Germinal center (tissue), 1 donor: ENCODE results near the gene TMEM185B.
A peak's percentile ranks its signal among the peaks of the same experiment; 100 is the strongest.
"Not testable (repeated sequence)": the region's sequence is repeated elsewhere in the genome, so short reads cannot be mapped to it uniquely, and the experiment has no call there.

Experiments
- DNase-seq: peaks from one replicate; pipeline ENCODE4 v3.0.0; 2012; ENCODE audit warnings: mixed read lengths, low spot score

Gene TMEM185B

GRCh38 chr2:120223034-120223912 lies at the start of gene TMEM185B:
Gene TMEM185B, minus strand, starts transcription at chr2:120223400. Its CDS starts 424 bp downstream, at chr2:120222976.
- DNase-seq, result peak; percentile 92

- DNase-seq, result no peak
Observed at GRCh38 chr2:120271711-120272379, 48.6 kb upstream of the TMEM185B start.

GRCh38 chr2:120269816-120270215 lies 46.6 kb upstream of the TMEM185B start:
- DNase-seq, result no peak

- DNase-seq, result no peak
Observed at GRCh38 chr2:120269076-120269744, 46.0 kb upstream of the TMEM185B start.

- DNase-seq, result no peak
Observed at GRCh38 chr2:120267348-120267747, 44.1 kb upstream of the TMEM185B start.

- DNase-seq, result no peak
Observed at GRCh38 chr2:120265006-120265405, 41.8 kb upstream of the TMEM185B start.

- DNase-seq, result no peak
Observed at GRCh38 chr2:120262761-120263428, 39.7 kb upstream of the TMEM185B start.

GRCh38 chr2:120262150-120262549 lies 39.0 kb upstream of the TMEM185B start:
- no peak for DNase-seq

- DNase-seq, result no peak
Observed at GRCh38 chr2:120261387-120262006, 38.3 kb upstream of the TMEM185B start.

- DNase-seq, result no peak
Observed at GRCh38 chr2:120260736-120261135, 37.5 kb upstream of the TMEM185B start.

GRCh38 chr2:120259939-120260338 lies 36.7 kb upstream of the TMEM185B start:
- not testable (repeated sequence) for DNase-seq

GRCh38 chr2:120258196-120258595 lies 35.0 kb upstream of the TMEM185B start:
- DNase-seq, result no peak

- no peak for DNase-seq
Observed at GRCh38 chr2:120257522-120257921, 34.3 kb upstream of the TMEM185B start.

GRCh38 chr2:120256651-120257000 lies 33.4 kb upstream of the TMEM185B start:
- no peak for DNase-seq

- DNase-seq, result no peak
Observed at GRCh38 chr2:120255986-120256650, 32.9 kb upstream of the TMEM185B start.

GRCh38 chr2:120255071-120255470 lies 31.9 kb upstream of the TMEM185B start:
- no peak for DNase-seq

- DNase-seq, result no peak
Observed at GRCh38 chr2:120254178-120254577, 31.0 kb upstream of the TMEM185B start.

GRCh38 chr2:120253021-120253882 lies 30.1 kb upstream of the TMEM185B start:
- DNase-seq, result peak; percentile 76

GRCh38 chr2:120252225-120253020 lies 29.2 kb upstream of the TMEM185B start, which contains the start of gene RALB:
Gene RALB, plus strand, starts transcription at chr2:120252852. Its CDS starts 25,813 bp downstream, at chr2:120278665.
- DNase-seq, result peak; percentile 99
